ENCODE measurements around the gene MACROD2.

The MACROD2 gene

GRCh38 chr20:16097788-16098187 is 2102.5 kb downstream of the MACROD2 start:
- DNase-seq (ENCODE audit: extremely low read depth, low read depth) = no peak
- TF ChIP-seq, protein P1, sequence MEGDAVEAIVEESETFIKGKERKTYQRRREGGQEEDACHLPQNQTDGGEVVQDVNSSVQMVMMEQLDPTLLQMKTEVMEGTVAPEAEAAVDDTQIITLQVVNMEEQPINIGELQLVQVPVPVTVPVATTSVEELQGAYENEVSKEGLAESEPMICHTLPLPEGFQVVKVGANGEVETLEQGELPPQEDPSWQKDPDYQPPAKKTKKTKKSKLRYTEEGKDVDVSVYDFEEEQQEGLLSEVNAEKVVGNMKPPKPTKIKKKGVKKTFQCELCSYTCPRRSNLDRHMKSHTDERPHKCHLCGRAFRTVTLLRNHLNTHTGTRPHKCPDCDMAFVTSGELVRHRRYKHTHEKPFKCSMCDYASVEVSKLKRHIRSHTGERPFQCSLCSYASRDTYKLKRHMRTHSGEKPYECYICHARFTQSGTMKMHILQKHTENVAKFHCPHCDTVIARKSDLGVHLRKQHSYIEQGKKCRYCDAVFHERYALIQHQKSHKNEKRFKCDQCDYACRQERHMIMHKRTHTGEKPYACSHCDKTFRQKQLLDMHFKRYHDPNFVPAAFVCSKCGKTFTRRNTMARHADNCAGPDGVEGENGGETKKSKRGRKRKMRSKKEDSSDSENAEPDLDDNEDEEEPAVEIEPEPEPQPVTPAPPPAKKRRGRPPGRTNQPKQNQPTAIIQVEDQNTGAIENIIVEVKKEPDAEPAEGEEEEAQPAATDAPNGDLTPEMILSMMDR (IDR thresholded peaks at IDR 0.05; ENCODE audit: low read depth, low read length, missing control alignments) = no peak
- H3K4me3 ChIP-seq (replicated peaks; ENCODE audit: low read depth, low read length) = no peak overlapping the region

DNA sequence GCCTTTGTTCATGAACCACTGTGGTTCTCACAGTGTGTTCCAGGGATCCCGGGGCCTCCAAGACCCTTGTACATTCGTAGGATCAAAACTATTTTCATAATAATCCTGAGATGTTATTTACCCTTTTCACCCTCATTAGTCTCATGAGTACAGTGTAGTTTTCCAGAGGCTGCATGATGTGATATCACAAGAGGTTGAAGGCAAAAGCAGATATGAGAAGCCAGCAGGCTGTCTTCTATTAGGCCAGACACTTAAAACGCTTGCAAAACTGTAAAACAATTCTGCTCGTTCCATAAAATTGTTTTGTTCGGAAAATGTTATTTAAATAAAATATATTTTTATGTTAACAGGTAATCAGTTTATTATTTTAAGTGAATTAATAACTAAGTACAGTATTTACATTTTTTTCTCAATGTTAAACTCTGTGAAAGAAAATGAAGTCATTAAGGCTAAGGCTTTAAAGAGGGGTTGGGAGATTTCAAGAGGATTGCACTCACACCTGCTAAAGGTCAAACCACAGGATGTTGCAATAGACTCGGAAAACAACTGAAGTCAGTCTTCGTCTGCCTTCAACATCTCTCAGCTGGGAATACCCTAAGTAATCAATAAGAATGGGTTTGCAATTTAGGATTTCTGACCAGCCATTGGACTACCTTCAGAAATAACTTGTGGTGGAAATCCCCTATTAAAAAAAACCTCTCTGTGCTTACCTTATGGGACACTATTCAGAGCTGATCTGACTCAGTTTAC is 2103.7 kb downstream of the MACROD2 start:
- DNase-seq (ENCODE audit: extremely low read depth, low read depth) = no peak
- H3K4me3 ChIP-seq (replicated peaks; ENCODE audit: low read depth, low read length) = no peak overlapping the region
- TF ChIP-seq, protein P1 (IDR thresholded peaks at IDR 0.05; ENCODE audit: low read depth, low read length, missing control alignments) = no peak

DNA sequence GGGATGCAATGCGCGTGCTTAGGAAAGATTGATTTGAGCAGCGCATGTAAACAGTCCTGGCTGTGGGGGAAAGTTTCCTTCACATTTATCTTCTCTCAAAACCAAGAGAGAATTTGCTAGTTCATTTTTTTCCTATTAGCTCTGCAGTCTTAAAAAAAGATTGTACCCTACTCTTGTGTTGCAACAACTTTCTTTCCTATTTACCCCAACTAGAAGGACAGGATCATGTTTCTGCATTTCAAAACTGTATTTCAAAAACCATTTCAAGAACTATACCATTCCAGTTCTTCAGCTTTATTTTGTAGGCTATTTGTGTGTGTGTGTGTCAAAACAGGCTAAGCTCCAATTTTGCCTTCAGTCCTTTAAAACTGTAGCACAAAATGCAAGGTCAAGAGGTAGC is 2104.8 kb downstream of the MACROD2 start:
- no peak overlapping the region for H3K4me3 ChIP-seq (replicated peaks; ENCODE audit: low read depth, low read length)
- DNase-seq (ENCODE audit: extremely low read depth, low read depth) = no peak
- TF ChIP-seq, protein P1 (IDR thresholded peaks at IDR 0.05; ENCODE audit: low read depth, low read length, missing control alignments) = no peak

DNA sequence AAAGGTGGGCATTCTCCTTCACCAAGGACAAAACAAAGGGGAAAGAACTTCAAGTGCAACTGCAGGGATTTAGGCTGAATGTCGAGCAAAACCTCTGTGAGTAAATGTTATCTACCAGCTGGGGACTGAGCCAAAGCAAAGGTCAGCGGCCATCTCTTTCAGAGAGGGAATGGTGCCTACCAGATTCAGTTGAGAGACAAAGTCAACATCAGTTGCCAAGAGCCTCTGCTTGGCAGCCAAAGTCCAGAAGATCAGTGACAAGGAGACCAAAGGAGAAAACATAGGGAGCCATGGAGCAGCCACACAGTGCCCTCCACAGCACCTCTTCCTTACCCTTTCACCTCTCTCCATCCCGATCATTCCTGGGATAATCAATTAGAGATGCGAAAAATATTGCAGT is 2105.5 kb downstream of the MACROD2 start:
- no peak overlapping the region for H3K4me3 ChIP-seq (replicated peaks; ENCODE audit: low read depth, low read length)
- DNase-seq (ENCODE audit: extremely low read depth, low read depth) = no peak
- TF ChIP-seq, protein P1 (IDR thresholded peaks at IDR 0.05; ENCODE audit: low read depth, low read length, missing control alignments) = no peak

Measured in HFF-Myc (cell line).